HG03095 (cell line): Measurements from ENCODE around the gene SPACA5B.
"Not testable (repeated sequence)": the region's sequence is repeated elsewhere in the genome, so short reads cannot be mapped to it uniquely, and the experiment has no call there.

ENCODE experiments used
- ATAC-seq: cut with Tn5 transposase; IDR thresholded peaks from one replicate; pipeline ENCODE4 v1.9.1; 2021; ENCODE audit warnings: moderate library complexity; ENCODE audit not compliant: unreplicated experiment

Gene SPACA5B

GRCh38 chrX:48130326-48130725, at the start of gene SPACA5B:
Gene SPACA5B, plus strand, starts transcription at chrX:48130626. Its CDS starts 62 bp downstream, at chrX:48130688.
- not testable (repeated sequence) for ATAC-seq

- ATAC-seq = no peak
These were observed 47.2 kb upstream of the SPACA5B start for GRCh38 chrX:48083212-48083611.

DNA sequence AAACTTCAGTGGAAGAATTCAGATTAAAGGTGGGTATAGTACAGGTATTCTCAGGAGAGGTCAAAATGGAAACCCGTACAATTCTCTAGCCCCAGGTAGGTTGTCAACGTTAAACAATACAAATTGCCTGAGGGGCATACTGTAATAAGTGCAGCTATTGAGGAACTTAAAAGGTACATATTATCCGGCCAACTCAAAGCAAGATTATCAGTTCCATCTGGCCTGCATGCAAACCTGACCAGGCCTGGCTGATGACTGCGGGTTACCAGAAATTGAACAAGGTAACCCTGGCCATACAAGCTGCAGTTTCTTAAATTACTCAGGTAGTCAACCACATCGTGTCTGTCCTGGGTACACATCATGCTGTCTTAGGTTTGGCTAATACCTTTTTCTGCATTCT, 46.7 kb upstream of the SPACA5B start:
- ATAC-seq = no peak

DNA sequence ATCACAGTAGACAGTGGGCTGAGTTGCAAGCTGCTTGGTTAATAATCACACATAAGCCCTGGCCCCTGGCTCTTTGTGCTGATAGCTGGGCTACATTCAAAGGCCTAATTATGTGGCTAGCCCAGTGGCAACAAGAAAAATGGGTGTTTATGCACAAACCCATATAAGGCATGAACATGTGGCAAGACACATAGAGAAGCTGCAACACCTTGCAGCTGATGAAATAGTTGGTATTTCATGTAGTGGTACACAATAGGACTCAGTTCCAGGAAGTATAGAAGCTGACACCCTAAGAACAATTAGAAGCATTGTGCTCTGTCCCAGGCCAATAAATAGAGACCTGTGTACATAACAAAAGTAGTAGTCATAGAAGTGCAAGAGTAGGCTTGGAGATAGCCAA, 44.3 kb upstream of the SPACA5B start:
- no peak for ATAC-seq

DNA sequence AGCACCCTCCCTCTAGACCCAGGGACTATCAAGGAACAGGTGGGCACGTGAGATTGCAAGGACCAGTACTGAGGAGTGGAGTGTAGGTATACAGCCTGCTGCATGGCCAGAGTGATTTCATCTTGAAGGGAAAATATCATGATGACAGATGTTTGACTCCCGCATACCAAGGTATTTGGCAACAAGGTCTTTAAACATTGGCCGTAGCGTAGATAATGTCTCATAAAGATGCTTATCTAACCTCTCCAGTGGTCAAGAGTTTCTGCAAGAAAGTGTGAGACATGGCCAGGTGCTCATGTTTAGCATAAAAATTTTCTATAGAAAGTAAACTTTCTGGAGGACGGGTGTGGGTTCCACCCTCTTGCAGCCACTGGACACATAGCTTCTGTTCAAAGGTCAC, 40.3 kb upstream of the SPACA5B start:
- no peak for ATAC-seq

DNA sequence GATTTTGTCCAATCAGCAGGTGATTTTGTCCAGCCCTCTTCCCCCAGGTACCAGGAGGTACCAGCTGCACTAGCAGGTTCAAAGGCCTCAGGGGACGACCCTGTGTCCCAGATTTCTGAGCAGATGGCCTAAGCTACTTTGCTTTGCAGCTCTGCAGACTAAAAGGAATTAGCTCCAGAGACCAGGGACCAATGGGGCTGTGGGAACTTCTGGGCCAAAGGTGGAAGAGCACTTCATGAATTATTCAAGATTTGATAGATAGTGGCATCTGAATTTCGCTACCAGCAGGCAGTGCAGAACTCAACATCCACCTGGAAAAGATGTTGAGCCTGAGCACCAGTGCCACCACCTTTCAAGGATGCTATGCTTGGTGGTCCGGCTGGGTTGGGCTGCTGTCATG, 37.9 kb upstream of the SPACA5B start:
- not testable (repeated sequence) for ATAC-seq

DNA sequence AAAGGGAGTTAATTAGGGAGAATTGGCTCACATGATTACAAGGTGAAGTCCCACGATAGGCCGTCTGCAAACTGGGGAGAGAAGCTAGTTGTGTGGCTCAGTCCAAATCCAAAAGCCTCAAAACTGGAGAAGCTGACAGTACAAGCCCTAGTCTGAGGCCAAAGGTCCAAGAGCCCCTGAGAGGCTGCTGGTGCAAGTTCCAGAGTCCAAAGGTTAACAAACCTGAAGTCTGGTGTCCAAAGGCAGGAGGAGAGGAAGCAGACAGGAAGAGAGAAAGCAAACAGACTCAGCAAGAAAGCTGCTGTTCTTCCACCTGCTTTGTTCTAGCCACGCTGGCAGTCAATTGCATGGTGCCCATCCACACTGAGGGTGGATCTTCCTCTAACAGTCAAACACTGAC, 29.0 kb upstream of the SPACA5B start:
- no peak for ATAC-seq

GRCh38 chrX:48102874-48103374, 27.5 kb upstream of the SPACA5B start:
- no peak for ATAC-seq

- no peak for ATAC-seq
These were observed 22.7 kb upstream of the SPACA5B start for GRCh38 chrX:48107717-48108116.

DNA sequence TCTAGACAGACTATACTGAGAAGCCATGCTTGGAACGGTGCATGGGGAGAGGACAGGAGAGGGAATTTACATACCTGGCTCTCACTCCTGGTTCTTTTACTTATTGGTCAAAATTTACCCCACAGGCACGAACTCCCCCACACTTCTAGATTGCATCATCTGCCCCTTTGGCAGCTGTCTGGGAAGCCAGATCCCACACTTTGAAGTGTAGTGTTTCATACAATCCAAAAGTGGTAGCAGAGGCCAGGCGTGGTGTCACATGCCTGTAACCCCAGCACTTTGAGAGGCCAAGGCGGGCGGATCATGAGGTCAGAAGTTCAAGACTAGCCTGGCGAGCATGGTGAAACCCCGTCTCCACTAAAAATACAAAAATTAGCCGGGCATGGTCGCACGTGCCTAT, 5.1 kb upstream of the SPACA5B start:
- not testable (repeated sequence) for ATAC-seq

GRCh38 chrX:48132308-48132844, 1.9 kb downstream of the SPACA5B start:
- not testable (repeated sequence) for ATAC-seq

DNA sequence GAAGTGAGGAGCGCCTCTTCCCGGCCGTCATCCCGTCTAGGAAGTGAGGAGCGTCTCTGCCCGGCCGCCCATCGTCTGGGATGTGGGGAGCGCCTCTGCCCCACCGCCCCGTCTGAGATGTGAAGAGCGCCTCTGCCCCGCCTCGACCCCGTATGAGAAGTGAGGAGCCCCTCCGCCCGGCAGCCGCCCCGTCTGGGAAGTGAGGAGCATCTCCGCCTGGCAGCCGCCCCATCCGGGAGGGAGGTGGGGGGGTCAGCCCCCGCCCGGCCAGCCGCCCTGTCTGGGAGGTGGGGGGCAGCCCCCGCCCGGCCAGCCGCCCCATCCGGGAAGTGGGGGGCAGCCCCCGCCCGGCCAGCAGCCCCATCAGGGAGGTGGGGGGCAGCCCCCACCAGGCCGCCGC, 8.7 kb downstream of the SPACA5B start:
- not testable (repeated sequence) for ATAC-seq

GRCh38 chrX:48141810-48142508, 11.5 kb downstream of the SPACA5B start:
- ATAC-seq = not testable (repeated sequence)

GRCh38 chrX:48142697-48143096, 12.3 kb downstream of the SPACA5B start:
- ATAC-seq = not testable (repeated sequence)

- ATAC-seq = no peak
These were observed 23.3 kb downstream of the SPACA5B start for GRCh38 chrX:48153769-48154168.

GRCh38 chrX:48154796-48155195, 24.4 kb downstream of the SPACA5B start:
- ATAC-seq = no peak

DNA sequence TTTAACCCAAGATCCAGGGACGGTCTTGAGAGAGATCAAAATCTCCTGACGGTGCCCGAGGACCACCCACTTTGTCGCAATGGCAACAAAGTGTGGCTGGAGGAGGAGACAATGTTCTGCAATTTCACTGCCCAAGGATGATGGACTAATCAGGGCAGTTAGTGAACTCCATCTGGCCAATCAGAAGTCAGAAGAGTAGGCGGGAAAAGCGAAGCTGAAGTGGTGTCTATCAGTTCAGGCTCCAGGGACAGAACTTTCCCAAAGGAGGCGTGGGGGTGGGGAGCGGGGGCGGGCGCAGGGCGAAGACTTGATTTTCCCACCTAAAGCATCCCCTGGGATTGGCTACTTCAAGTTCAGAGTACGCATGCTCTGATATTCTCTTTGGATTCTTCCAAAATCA, 25.6 kb downstream of the SPACA5B start:
- no peak for ATAC-seq

GRCh38 chrX:48165241-48165640, 34.8 kb downstream of the SPACA5B start:
- ATAC-seq = no peak

DNA sequence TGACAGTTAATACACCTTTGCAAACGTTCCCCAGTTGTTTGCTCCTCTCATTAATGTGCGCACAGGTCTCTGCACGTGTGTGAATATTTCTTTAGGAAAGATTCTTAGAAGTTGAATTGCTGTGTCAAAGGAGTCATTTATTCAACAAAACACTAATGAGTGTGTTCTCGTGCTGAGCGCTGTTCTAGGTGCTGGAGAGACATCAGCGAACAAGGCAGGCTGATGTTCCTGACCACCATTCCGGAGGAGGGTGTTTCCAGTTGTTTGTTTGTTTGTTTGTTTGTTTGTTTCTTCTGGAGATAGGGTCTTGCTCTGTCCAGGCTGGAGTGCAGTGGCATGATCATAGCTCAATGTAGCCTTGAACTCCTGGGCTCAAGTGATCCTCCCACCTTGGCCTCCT, 35.9 kb downstream of the SPACA5B start:
- ATAC-seq = not testable (repeated sequence)

DNA sequence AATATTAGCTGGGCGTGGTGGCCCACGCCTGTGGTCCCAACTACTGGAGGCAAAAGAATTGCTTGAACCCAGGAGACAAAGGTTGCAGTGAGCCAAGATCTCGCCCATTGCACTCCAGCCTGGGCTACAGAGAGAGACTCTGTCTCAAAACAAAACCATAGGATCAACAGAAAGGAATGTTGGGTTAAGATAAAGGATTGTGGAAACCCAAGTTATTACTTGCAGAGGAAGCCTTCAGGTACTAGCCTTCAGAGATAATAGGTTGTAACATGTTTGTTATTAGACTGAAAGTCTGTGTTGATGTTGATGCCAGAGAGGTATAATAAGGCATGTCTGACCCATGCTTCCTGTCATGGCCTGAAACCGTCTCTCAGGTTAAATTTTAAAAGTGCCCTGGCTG, 49.3 kb downstream of the SPACA5B start:
- no peak for ATAC-seq

DNA sequence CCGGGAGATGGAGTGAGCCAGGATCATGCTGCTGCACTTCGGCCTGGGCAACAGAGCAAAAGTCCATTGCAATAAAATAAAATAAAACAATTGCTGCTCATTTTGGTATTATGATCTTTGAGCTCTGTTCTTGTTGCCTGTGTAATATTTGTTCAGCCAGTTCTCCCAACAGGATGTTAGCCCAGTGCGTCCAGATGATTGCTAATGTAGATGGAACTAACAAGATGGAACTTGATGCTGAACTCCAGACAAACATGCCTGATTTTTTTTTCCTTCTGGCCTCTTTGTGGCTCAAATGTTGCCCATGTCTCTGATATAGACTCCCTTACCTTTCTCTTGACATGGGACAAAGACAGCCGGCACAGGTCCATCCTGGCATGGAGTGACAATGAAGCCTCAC, 50.4 kb downstream of the SPACA5B start:
- no peak for ATAC-seq

- not testable (repeated sequence) for ATAC-seq
These were observed 51.5 kb downstream of the SPACA5B start for GRCh38 chrX:48181882-48182281.
